Transverse colon (tissue), 4 donors: ENCODE results near the gene COL24A1.

Experiments
- CTCF ChIP-seq, 5 experiments: fragments of 200-600 bp in 3 of 5; fragments of 450-650 bp in 2 of 5; sonication (generic) in 3 of 5; IDR thresholded peaks; 1 replicate in 2 of 5; 2 replicates in 3 of 5; pipeline ENCODE4 v1.5.1; 2016 to 2017; ENCODE audit warnings: antibody characterized with exemption in 5 of 5, inconsistent platforms in 3 of 5, mild to moderate bottlenecking in 2 of 5, moderate library complexity in 1 of 5
- POLR2AphosphoS5 ChIP-seq, 3 donors: sonication (generic); formaldehyde crosslinking; IDR thresholded peaks; one replicate each; pipeline ENCODE4 v1.6.1; 2016; ENCODE audit warnings: antibody characterized with exemption in 3 of 3

GRCh38 chr1:85824066-85824840 is 332.3 kb downstream of the COL24A1 start:
- TF ChIP-seq CTCF (IDR thresholded peaks at IDR 0.05): no peak
- no peak for TF ChIP-seq POLR2AphosphoS5 (IDR thresholded peaks at IDR 0.05)
